B cell (primary cell): Measurements from ENCODE around the gene EPHB3. TPM values are rescaled to one million over a fixed set of nuclear protein-coding genes. Genes with fewer than 3 reads are reported as not detected.

Experiments
- ATAC-seq: fragments of 200-7000 bp; cut with Tn5 transposase; one replicate; pipeline ENCODE4 v1.10.0; 2021; ENCODE audit warnings: low read depth, mild to moderate bottlenecking, moderate number of reproducible peaks, moderate library complexity
- CTCF ChIA-PET: fragments of 350-600 bp; sonication (Branson Sonifier 250); formaldehyde crosslinking; loops from one replicate; lab custom pipeline; 2021; ENCODE audit warnings: antibody characterized with exemption, inconsistent platforms; lab: Charles Lee
- POLR2A ChIA-PET: fragments of 350-600 bp; sonication (Branson Sonifier 250); formaldehyde crosslinking; loops from one replicate; lab custom pipeline; 2021; ENCODE audit warnings: antibody characterized with exemption; lab: Charles Lee
- DNase-seq: peaks from one replicate; pipeline ENCODE4 v3.0.0; 2013
- H2AFZ ChIP-seq: 2 replicates; pipeline ENCODE4 v1.6.1; 2012; ENCODE audit warnings: mild to moderate bottlenecking, low read depth, low read length; ENCODE audit not compliant: insufficient read depth, poor library complexity, severe bottlenecking
- H3K27ac ChIP-seq, 2 donors: 1 replicate in 1 of 2; 2 replicates in 1 of 2; pipeline ENCODE4 v1.5.1; 2012 to 2013; ENCODE audit warnings: low read length in 2 of 2, mild to moderate bottlenecking in 2 of 2, moderate library complexity in 1 of 2
- H3K27me3 ChIP-seq, 4 experiments: fragments of 200-600 bp in 1 of 4; sonication (generic) in 1 of 4; replicated peaks in 1 of 4; 1 replicate in 2 of 4; 2 replicates in 2 of 4; pipeline versions ENCODE4 v1.6.1 to v1.7.0; 2013 to 2016; ENCODE audit warnings: low read length in 3 of 4, mild to moderate bottlenecking in 2 of 4, mixed read lengths in 1 of 4, moderate library complexity in 1 of 4; ENCODE audit not compliant: insufficient read depth in 4 of 4, control insufficient read depth in 3 of 4; ENCODE audit errors: control extremely low read depth in 1 of 4
- H3K36me3 ChIP-seq, 2 experiments: replicated peaks in 1 of 2; 1 replicate in 1 of 2; 2 replicates in 1 of 2; pipeline versions ENCODE4 v1.6.1 to v1.7.1; 2013; ENCODE audit warnings: low read length in 1 of 2; ENCODE audit not compliant: insufficient read depth in 2 of 2, control insufficient read depth in 1 of 2; ENCODE audit errors: control extremely low read depth in 1 of 2, extremely low read depth in 1 of 2
- H3K4me1 ChIP-seq, 2 donors: fragments of 200-600 bp in 1 of 2; sonication (generic) in 1 of 2; 1 replicate in 1 of 2; 2 replicates in 1 of 2; pipeline versions ENCODE4 v1.5.1 to v1.6.1; 2013 to 2017; ENCODE audit warnings: low read length in 2 of 2; ENCODE audit not compliant: control insufficient read depth in 2 of 2, insufficient read depth in 2 of 2
- H3K4me2 ChIP-seq: replicated peaks from 2 replicates; pipeline ENCODE3; 2012; ENCODE audit warnings: mild to moderate bottlenecking, low read depth, low read length; ENCODE audit not compliant: poor library complexity, severe bottlenecking
- H3K4me3 ChIP-seq, 5 experiments: fragments of 200-600 bp in 1 of 5; sonication (generic) in 1 of 5; 1 replicate in 3 of 5; 2 replicates in 2 of 5; pipeline versions ENCODE4 v1.5.1 to v1.7.0; 2011 to 2016; ENCODE audit warnings: low read length in 4 of 5, mild to moderate bottlenecking in 4 of 5, low read depth in 2 of 5, control low read depth in 1 of 5, moderate library complexity in 1 of 5; ENCODE audit not compliant: insufficient read depth in 1 of 5; ENCODE audit errors: control extremely low read depth in 1 of 5, extremely low read depth in 1 of 5
- H3K79me2 ChIP-seq: fragments of 200-600 bp; sonication (generic); one replicate; pipeline ENCODE4 v1.6.0; 2016; ENCODE audit warnings: low read length; ENCODE audit not compliant: control insufficient read depth, insufficient read depth
- H3K9ac ChIP-seq: fragments of 200-600 bp; sonication (generic); 2 replicates; pipeline ENCODE4 v1.6.1; 2017; ENCODE audit warnings: mild to moderate bottlenecking, low read length, moderate library complexity
- H3K9me3 ChIP-seq, 3 donors: one replicate each; pipeline versions ENCODE4 v1.6.1 to v1.7.1; 2013; ENCODE audit warnings: low read length in 2 of 3; ENCODE audit not compliant: control insufficient read depth in 2 of 3, insufficient read depth in 1 of 3; ENCODE audit errors: control extremely low read depth in 1 of 3
- H4K20me1 ChIP-seq: 2 replicates; pipeline ENCODE4 v1.6.0; 2012; ENCODE audit warnings: mild to moderate bottlenecking, low read length; ENCODE audit not compliant: insufficient read depth, control insufficient read depth, poor library complexity, severe bottlenecking
- H3K27ac Mint-ChIP-seq: one replicate; pipeline ENCODE4 v1.8.0; 2021; ENCODE audit warnings: mixed read lengths
- H3K27me3 Mint-ChIP-seq: one replicate; pipeline ENCODE4 v1.8.0; 2021; ENCODE audit warnings: mixed read lengths
- H3K4me1 Mint-ChIP-seq: one replicate; pipeline ENCODE4 v1.8.0; 2021; ENCODE audit warnings: mixed read lengths
- H3K4me3 Mint-ChIP-seq: one replicate; pipeline ENCODE4 v1.8.0; 2021; ENCODE audit warnings: mixed read lengths
- H3K9me3 Mint-ChIP-seq: one replicate; pipeline ENCODE4 v1.8.0; 2022; ENCODE audit warnings: mixed read lengths; ENCODE audit not compliant: insufficient read depth
- CTCF ChIP-seq: fragments of 200-600 bp; IDR thresholded peaks from one replicate; pipeline ENCODE4 v1.8.0; 2022; ENCODE audit warnings: antibody characterized with exemption, mild to moderate bottlenecking
- EZH2 ChIP-seq: IDR thresholded peaks from 2 replicates; pipeline ENCODE4 v1.6.1; 2012; ENCODE audit warnings: borderline replicate concordance, low read depth, mild to moderate bottlenecking, moderate library complexity, low read length; ENCODE audit not compliant: insufficient read depth, poor library complexity, severe bottlenecking
- WGBS: methylation state at CpG from one replicate; pipeline ENCODE4 v1.1.5; 2013; ENCODE audit warnings: missing lambda C conversion rate; ENCODE audit not compliant: insufficient coverage; 5-methylcytosine and 5-hydroxymethylcytosine counted together
- intact Hi-C: fragments of 100-400 bp; cut with micrococcal nuclease; formaldehyde crosslinking; loops from one replicate; pipeline ENCODE4 v1.10.0; 2022
- polyA plus RNA-seq: library from polyadenylated mRNA; depleted of rRNA; stranded (reverse); fragments of >200 nt; gene quantifications from 2 replicates; pipeline ENCODE4 v1.2.3, GENCODE V29; 2012
- total RNA-seq, 2 donors: library from RNA; stranded (reverse); fragments of 120-200 nt in 1 of 2; gene quantifications; 1 replicate in 1 of 2; 2 replicates in 1 of 2; pipeline versions ENCODE4 v1.2.3 to v1.2.4, GENCODE V29; 2013 to 2022

The EPHB3 gene
- total and polyA plus RNA-seq, 2 donors (not counting 1 experiment from before 2014, with no cell fraction given), result 0.06 to 0.07 TPM

- Histone ChIP-seq H3K4me1 (no peaks in the 10 kb centered on the region), H3K27me3 (peaks cover 0 to 17% (median 0%) of the 10 kb centered on the region in 4 experiments), H3K79me2 (no peaks in the 10 kb centered on the region), H2AFZ (no peak overlapping the region), H3K36me3 (no peaks in the 10 kb centered on the region), H3K27ac (no peak overlapping the region), H3K9ac (no peak overlapping the region), H3K9me3 (no peaks in the 10 kb centered on the region), H3K4me2 (no peak overlapping the region), H3K4me3 (no peak overlapping the region), H4K20me1 (no peaks in the 10 kb centered on the region)
- no peaks in the 10 kb centered on the region for H3K4me1 Mint-ChIP-seq
- intact Hi-C loops, result no loop called here
- ATAC-seq, result no peak
- DNase-seq, result no peak
- WGBS, result 48% methylated on average over 3 of the region's 8 CpGs
- H3K27ac Mint-ChIP-seq, result no peak overlapping the region
- no peaks in the 10 kb centered on the region for H3K9me3 Mint-ChIP-seq
- POLR2A ChIA-PET, result no interaction called here
- H3K4me3 Mint-ChIP-seq, result no peak overlapping the region
- peaks cover 38% of the 10 kb centered on the region for H3K27me3 Mint-ChIP-seq
- CTCF ChIA-PET, result interaction anchor here (0.8 to 6.7 kb wide), 6 partner anchors 7 to 249 kb away, joined by 3 to 42 read pairs (median 5); partner anchors contain the start of gene EPHB3
- no peak for TF ChIP-seq CTCF
- TF ChIP-seq EZH2, result no peak
These were observed 23.5 kb upstream of the EPHB3 start for GRCh38 chr3:184537885-184538665.

GRCh38 chr3:184538666-184539431 lies 22.7 kb upstream of the EPHB3 start:
- no peaks in the 10 kb centered on the region for H3K79me2 ChIP-seq
- no peak overlapping the region for H3K27ac ChIP-seq
- ATAC-seq (no peak), DNase-seq (no peak)
- peaks cover 0 to 20% (median 5%) of the 10 kb centered on the region in 4 experiments for H3K27me3 ChIP-seq
- H2AFZ ChIP-seq, result no peak overlapping the region
- 87% methylated on average over 11 of the region's 14 CpGs for WGBS
- Mint-ChIP-seq H3K27me3 (peaks cover 38% of the 10 kb centered on the region), H3K27ac (no peak overlapping the region), H3K4me3 (no peak overlapping the region), H3K9me3 (no peaks in the 10 kb centered on the region), H3K4me1 (no peaks in the 10 kb centered on the region)
- H3K4me1 ChIP-seq, result peaks cover 2% of the 10 kb centered on the region in 2 donors
- CTCF ChIA-PET, result interaction anchor here (0.8 to 6.7 kb wide), 8 partner anchors 8 to 250 kb away, joined by 3 to 42 read pairs (median 11); no protein-coding TSS in a partner anchor
- no peaks in the 10 kb centered on the region for H4K20me1 ChIP-seq
- no peaks in the 10 kb centered on the region for H3K36me3 ChIP-seq
- intact Hi-C loops, result no loop called here
- H3K9me3 ChIP-seq, result no peaks in the 10 kb centered on the region
- no peak overlapping the region for H3K4me3 ChIP-seq
- no peak overlapping the region for H3K4me2 ChIP-seq
- no peak for TF ChIP-seq CTCF
- POLR2A ChIA-PET, result no interaction called here
- no peak overlapping the region for H3K9ac ChIP-seq
